Measurements from ENCODE around the gene SLC34A3.

SLC34A3 gene

DNA sequence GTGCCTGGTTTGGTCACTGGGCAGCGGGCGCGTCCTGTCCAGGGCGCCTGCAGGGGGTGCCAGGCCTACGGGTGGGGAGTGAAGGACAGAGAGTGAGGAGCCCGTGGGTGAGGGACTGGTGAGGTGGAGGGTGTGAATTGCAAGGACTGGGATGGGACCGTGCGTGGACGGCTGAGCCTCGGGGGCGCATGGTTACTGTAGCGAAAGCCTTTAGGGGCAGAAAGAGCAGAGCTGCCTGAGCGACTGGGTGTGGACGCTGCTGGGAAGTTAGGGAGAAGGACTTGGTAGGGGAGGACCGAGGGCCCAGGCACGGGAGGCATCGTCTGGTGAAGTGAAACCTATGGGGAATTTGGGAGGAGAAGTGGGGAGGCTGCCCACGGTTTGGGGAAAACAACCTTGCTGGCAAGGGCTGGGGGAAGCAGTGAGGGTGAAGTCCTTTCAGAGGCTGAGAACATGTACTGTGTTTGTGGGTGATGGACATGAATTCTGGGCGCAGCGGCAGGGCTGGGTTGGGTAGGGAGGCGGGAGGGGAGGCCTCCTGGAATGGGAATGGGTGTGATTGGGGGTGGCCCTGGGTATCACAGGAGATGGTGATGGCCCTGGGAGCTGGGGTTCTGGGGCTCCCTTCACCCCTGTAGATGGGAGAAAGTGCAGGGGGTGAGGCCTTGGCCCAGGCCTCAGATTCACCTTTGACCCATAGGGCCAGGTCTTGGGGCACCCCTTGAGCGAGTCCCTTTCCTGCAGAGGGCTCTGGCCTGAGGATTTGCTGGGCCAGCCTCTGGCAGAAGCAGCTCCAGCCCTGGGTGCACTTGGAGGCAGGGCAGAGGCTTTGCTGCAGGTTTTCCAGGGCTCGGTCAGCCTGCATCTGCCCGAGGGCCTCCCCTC, 45.1 kb downstream of the SLC34A3 start:
- DNase-seq, result no peak

- peak; percentile 65 for DNase-seq
Observed at GRCh38 chr9:137276473-137277328, 46.0 kb downstream of the SLC34A3 start.

- DNase-seq, result peak; percentile 75
Observed at GRCh38 chr9:137277329-137278041, 46.8 kb downstream of the SLC34A3 start, which contains the start of gene TOR4A. TSS of gene TOR4A (plus strand) at chr9:137277726. CDS start at chr9:137278690, 964 bp downstream.

DNA sequence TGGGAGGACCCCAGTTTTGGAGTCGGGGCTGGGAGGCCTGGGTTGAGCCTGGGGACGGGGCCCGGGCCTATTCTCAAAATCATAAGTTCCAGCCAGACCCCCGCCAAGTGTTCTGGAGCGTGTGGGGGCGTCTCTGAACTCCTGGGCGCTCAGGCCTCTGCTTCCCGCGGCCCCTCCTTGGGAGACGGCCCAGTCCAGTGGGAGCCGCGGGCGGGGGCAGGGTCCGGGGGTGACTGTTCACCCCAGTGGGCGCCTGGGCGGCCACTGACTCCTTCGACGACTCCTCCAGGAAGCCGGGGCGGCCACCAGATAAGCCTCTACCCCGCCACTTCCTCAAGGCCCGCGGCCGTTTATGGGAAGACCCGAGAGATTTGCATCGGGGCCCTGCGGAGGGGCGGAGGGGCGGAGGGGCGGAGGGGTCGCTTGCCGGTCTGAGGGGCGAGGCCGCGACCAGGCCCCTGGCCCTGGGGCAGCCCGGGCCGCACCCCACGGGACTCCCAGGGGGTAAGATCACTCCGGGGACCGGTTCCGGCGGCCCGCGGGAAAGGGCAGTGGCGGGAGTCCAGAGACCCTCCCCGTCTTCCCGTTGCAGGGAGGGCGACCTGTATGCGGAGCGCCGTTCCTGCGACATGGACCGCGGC, 47.5 kb downstream of the SLC34A3 start:
- no peak for DNase-seq

- DNase-seq, result peak; percentile 51
Observed at GRCh38 chr9:137278721-137279711, 48.3 kb downstream of the SLC34A3 start.

DNA sequence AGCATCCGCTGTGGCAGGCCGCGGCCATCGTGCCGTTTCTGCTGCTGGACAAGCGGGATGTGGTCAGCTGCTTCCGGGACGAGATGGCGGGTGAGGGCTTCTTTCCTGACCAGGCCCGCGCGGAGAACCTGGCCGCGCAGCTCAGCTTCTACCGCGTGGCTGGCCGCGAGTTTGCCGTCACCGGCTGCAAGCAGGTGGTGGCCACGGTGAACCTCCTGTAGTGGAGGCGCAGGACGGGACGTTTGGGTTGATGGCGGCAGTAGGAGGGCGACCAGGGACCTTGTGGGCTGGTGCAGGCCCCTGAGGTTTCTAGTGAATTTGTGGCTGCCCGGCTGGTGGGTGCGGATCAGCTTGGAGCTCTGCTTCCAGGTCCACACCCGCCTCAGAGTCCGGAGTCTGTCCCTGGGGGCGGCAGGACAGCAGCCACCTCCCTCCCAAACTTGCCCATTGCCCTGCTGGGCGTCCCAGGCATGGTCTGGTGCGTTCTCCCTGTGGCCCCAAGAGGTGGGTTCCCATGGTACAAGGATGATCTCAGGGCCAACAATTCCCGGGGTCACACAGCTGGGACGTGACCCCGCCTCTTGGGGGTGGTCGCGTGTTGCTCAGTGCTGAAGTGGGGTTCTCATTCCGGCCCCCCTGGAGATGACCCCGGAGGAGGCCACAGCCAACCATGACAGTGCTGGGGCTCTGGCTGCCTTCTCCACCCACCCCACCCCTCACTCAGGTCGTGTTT, 49.2 kb downstream of the SLC34A3 start:
- peak; percentile 18 for DNase-seq

- DNase-seq, result peak; percentile 69
Observed at GRCh38 chr9:137280474-137281344, 50.0 kb downstream of the SLC34A3 start.

DNA sequence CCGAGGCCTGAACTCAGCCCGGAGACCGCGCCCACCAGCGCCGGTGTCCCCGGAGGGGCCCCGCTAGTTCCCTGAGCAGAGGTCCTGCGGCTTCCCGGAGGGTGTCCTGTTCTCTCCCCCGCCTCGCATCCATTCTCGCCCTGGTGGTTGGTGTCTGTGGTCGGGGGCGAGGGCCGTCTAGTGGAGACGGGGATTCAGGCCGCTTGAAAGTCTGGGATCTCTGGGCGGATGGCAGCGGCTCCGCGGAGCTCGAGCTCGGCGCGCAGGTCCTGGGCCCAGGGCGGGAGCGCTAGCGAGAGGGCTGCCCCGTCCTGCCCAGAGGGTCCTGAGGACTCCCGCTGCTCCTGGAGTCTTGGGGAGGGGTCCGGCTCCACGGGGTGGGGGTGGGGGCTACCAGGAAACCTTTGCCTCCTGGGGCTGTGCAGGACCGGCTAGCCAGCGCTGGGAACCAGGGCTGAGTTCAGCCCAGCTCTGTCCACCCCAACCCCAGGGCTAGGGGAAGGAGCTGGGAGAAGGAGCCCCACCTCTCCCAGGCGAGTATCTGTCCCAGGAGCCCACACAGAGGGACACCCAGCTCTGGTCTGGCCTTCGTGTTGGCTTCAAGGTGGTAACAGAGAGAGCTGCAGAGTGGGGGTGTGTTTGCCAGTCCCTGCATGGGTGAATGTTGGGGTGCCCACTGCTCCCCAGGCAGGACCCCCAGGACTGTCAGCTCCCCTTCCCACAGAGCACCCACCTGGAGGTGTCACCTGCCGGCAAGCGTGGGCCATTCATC, 50.8 kb downstream of the SLC34A3 start:
- DNase-seq, result no peak

All from right kidney (tissue), 1 donor.